Osteoblast (primary cell): ENCODE data around the gene COPB1. TPM values are rescaled to one million over a fixed set of nuclear protein-coding genes. Genes with fewer than 3 reads are reported as not detected.

Experiments used
- DNase-seq: peaks from one replicate; pipeline ENCODE4 v3.0.0; 2011; ENCODE audit warnings: low spot score, mixed read lengths; ENCODE audit not compliant: insufficient read length; ENCODE audit errors: missing footprints
- H2AFZ ChIP-seq: 2 replicates; pipeline ENCODE4 v1.6.0; 2011; ENCODE audit warnings: mild to moderate bottlenecking, low read length
- H3K27ac ChIP-seq: 2 replicates; pipeline ENCODE4 v1.5.1; 2011; ENCODE audit warnings: mild to moderate bottlenecking, low read depth, low read length, moderate library complexity
- H3K27me3 ChIP-seq: 2 replicates; pipeline ENCODE4 v1.6.0; 2012; ENCODE audit warnings: mild to moderate bottlenecking, control low read depth, inconsistent platforms, low read length, moderate library complexity; ENCODE audit not compliant: insufficient read depth
- H3K36me3 ChIP-seq: 2 replicates; pipeline ENCODE4 v1.5.1; 2011; ENCODE audit warnings: mild to moderate bottlenecking, low read length, control low read depth, moderate library complexity; ENCODE audit not compliant: insufficient read depth
- H3K4me1 ChIP-seq: 2 replicates; pipeline ENCODE4 v1.5.1; 2011; ENCODE audit warnings: mild to moderate bottlenecking, low read length, control low read depth, moderate library complexity; ENCODE audit not compliant: insufficient read depth
- H3K4me2 ChIP-seq: 2 replicates; pipeline ENCODE4 v1.6.0; 2011; ENCODE audit warnings: mild to moderate bottlenecking, low read length; ENCODE audit not compliant: insufficient read depth
- H3K4me3 ChIP-seq: fragments of 200-600 bp; sonication (generic); 3 replicates; pipeline ENCODE4 v1.5.1; 2012; ENCODE audit warnings: mild to moderate bottlenecking, low read length, inconsistent platforms; ENCODE audit not compliant: insufficient read depth
- H3K79me2 ChIP-seq: 2 replicates; pipeline ENCODE4 v1.6.0; 2012; ENCODE audit warnings: mild to moderate bottlenecking, low read length, control low read depth, inconsistent platforms; ENCODE audit not compliant: insufficient read depth
- H3K9me3 ChIP-seq: 2 replicates; pipeline ENCODE4 v1.5.1; 2011; ENCODE audit warnings: low read depth, low read length, control low read depth
- H4K20me1 ChIP-seq: 2 replicates; pipeline ENCODE4 v1.6.0; 2012; ENCODE audit warnings: mild to moderate bottlenecking, low read length, control low read depth; ENCODE audit not compliant: insufficient read depth
- total RNA-seq: library from RNA; depleted of rRNA; stranded (reverse); fragments of >200 nt; gene quantifications from 2 replicates; pipeline ENCODE4 v1.2.3, GENCODE V29; 2012
- TF ChIP-seq, protein P1 (sequence below): IDR thresholded peaks from 2 replicates; pipeline ENCODE4 v1.5.1; 2011; ENCODE audit warnings: mild to moderate bottlenecking, low read depth, low read length, moderate library complexity; ENCODE audit errors: extremely low read depth

COPB1 gene
- total RNA-seq, 1 donor = 245 TPM

DNA sequence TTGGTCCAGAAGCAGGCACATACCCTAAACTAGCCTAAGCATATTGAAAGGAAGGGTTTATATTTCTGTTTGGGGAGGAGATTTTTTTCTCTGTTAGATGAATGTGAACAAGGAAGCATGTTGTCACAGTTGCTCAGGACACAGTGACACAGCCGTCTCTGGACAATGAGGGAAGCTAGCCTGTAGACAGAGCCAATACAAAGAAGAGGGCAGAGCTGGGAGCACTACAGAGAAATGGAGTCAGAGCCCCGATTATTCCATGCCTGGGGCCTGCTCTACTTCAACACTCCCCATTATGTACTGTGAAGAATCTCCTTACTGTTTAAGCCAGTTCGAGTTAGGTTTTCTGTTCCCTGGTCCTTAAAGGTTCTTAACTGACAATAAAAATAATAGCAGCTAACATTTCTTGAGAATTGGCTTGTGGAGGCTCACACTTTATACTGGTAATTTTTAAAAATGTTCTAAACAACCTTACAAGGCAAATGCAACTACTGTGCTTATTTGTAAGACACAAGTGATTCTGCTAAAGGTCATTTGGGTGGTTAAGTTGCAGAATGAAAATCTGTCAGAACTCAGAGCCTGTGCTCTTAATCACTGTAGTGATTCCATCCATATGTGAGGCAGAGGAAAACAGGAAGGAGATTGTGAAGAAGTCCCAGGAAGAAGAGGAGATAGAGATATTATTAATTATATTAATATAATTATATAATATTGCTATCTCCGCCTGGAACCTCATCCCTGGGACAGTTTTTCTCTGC is 81.8 kb downstream of the COPB1 start:
- H2AFZ ChIP-seq = peak overlapping the region; percentile 26
- TF ChIP-seq, protein P1, sequence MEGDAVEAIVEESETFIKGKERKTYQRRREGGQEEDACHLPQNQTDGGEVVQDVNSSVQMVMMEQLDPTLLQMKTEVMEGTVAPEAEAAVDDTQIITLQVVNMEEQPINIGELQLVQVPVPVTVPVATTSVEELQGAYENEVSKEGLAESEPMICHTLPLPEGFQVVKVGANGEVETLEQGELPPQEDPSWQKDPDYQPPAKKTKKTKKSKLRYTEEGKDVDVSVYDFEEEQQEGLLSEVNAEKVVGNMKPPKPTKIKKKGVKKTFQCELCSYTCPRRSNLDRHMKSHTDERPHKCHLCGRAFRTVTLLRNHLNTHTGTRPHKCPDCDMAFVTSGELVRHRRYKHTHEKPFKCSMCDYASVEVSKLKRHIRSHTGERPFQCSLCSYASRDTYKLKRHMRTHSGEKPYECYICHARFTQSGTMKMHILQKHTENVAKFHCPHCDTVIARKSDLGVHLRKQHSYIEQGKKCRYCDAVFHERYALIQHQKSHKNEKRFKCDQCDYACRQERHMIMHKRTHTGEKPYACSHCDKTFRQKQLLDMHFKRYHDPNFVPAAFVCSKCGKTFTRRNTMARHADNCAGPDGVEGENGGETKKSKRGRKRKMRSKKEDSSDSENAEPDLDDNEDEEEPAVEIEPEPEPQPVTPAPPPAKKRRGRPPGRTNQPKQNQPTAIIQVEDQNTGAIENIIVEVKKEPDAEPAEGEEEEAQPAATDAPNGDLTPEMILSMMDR = no peak
- H3K27me3 ChIP-seq = no peaks in the 10 kb centered on the region
- H3K36me3 ChIP-seq = no peaks in the 10 kb centered on the region
- H3K79me2 ChIP-seq = no peaks in the 10 kb centered on the region
- no peak overlapping the region for H3K4me2 ChIP-seq
- peaks cover 53% of the 10 kb centered on the region for H3K4me1 ChIP-seq
- H3K4me3 ChIP-seq = no peak overlapping the region
- no peaks in the 10 kb centered on the region for H3K9me3 ChIP-seq
- no peaks in the 10 kb centered on the region for H4K20me1 ChIP-seq
- no peak for DNase-seq
- H3K27ac ChIP-seq = peak overlapping the region; percentile 18

DNA sequence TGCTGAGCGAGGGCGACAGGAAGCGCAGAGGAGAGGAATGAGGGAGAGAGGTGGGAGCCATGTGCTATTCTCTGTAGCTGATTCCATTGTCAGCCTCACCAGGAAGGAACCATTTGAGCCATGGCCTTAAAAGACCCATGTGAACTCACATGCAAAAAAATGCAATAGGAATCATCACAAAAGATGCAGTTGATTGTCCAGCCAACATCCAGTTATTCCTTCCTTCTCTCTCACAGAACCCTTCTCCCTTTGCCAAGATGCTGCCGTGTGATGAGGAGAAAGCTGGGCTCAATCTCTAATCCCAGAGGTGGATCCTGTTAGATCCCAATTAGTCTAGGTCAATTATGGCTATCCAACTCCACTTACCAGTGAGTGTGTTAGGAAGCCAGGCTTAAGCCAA is 82.4 kb downstream of the COPB1 start:
- Histone ChIP-seq H4K20me1 (no peaks in the 10 kb centered on the region), H3K4me1 (peaks cover 54% of the 10 kb centered on the region), H3K36me3 (no peaks in the 10 kb centered on the region), H3K79me2 (no peaks in the 10 kb centered on the region), H3K4me2 (no peak overlapping the region), H3K4me3 (no peak overlapping the region), H2AFZ (no peak overlapping the region), H3K27me3 (no peaks in the 10 kb centered on the region), H3K27ac (peak overlapping the region; percentile 8), H3K9me3 (no peaks in the 10 kb centered on the region)
- TF ChIP-seq, protein P1 = no peak
- DNase-seq = no peak

DNA sequence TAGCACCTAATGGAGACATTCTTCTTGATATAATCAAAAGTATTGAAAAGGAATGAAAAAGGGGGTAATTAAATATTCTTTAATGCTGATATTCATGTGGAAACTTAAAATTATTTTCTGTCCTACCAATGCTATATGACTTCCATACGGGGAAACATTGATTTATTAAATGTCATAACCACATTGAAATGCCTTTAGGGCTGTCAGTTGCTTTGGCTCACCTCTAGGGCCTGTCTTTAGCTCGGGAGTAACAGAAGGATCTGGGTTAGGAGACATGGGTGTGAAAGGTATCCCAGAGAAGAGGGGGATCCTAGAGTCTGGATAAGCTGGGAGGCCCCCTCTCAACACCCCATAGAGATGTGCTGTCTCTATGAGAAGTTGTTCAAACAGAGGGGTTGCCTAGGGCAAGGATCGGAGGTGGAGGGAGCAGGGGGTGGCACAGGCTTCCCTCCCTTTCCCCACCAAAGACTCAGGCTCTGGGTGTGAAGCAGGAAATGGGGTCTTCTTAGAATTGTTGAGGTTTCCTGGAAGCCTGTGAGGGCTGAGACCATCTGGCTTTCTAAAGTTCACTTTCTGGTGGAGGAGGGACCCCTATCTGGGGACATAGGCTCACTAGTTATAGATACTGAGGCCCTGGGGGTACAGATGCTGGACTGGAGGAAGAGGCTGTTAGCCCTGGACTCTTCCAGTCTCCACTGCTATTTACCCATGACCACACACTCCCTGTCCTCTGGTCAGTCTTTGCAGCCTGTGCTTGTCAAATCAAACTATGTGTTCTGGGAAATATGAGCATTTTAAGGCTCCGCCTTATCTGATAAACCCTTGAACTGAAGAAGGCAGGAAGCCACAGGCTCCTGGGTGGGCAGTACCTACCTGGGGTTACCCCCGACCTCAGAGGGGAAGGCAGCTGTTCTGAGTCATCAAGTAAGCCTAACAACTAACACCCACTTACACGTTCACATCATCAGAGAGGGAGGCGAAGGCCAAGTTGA is 84.8 kb downstream of the COPB1 start:
- peaks cover 59% of the 10 kb centered on the region for H3K4me1 ChIP-seq
- TF ChIP-seq, protein P1 = no peak
- peak overlapping the region; percentile 70 for H3K27ac ChIP-seq
- H4K20me1 ChIP-seq = no peaks in the 10 kb centered on the region
- no peak overlapping the region for H3K4me2 ChIP-seq
- H3K79me2 ChIP-seq = no peaks in the 10 kb centered on the region
- DNase-seq = peak; percentile 29
- H3K9me3 ChIP-seq = no peaks in the 10 kb centered on the region
- H3K36me3 ChIP-seq = no peaks in the 10 kb centered on the region
- H3K27me3 ChIP-seq = no peaks in the 10 kb centered on the region
- no peak overlapping the region for H3K4me3 ChIP-seq
- H2AFZ ChIP-seq = peak overlapping the region; percentile 49
